GM18868 (cell line): ENCODE data around the gene ZSWIM1.
"Not testable (repeated sequence)": the region's sequence is repeated elsewhere in the genome, so short reads cannot be mapped to it uniquely, and the experiment has no call there.

Source experiments
- ATAC-seq: cut with Tn5 transposase; IDR thresholded peaks from one replicate; pipeline ENCODE4 v1.9.1; 2021; ENCODE audit warnings: mild to moderate bottlenecking, moderate library complexity; ENCODE audit not compliant: unreplicated experiment

ZSWIM1 gene

GRCh38 chr20:45925821-45926506 lies 44.9 kb downstream of the ZSWIM1 start:
- no peak for ATAC-seq

- no peak for ATAC-seq
Observed at GRCh38 chr20:45926731-45927070, 45.7 kb downstream of the ZSWIM1 start.

- ATAC-seq = no peak
Observed at GRCh38 chr20:45927071-45927878, 46.2 kb downstream of the ZSWIM1 start.

- not testable (repeated sequence) for ATAC-seq
Observed at GRCh38 chr20:45931680-45932079, 50.7 kb downstream of the ZSWIM1 start.

GRCh38 chr20:45933266-45934045 lies 52.4 kb downstream of the ZSWIM1 start:
- ATAC-seq = peak; percentile 29

GRCh38 chr20:45934046-45934585 lies 53.1 kb downstream of the ZSWIM1 start:
- peak; percentile 10 for ATAC-seq
